GM23338 (cell line): ENCODE results near the gene VWCE. TPM values are rescaled to one million over a fixed set of nuclear protein-coding genes. Genes with fewer than 3 reads are reported as not detected.

Experiments
- ATAC-seq: fragments of 200-7000 bp; cut with Tn5 transposase; 3 replicates; pipeline ENCODE4 v1.9.1; 2020
- DNase-seq: peaks from one replicate; pipeline ENCODE4 v3.0.0-alpha.2; 2015; ENCODE audit warnings: low spot score
- H2AFZ ChIP-seq: fragments of 200-600 bp; sonication (generic); 2 replicates; pipeline ENCODE4 v1.8.0; 2016; ENCODE audit warnings: antibody characterized with exemption, mild to moderate bottlenecking, moderate library complexity
- H3F3A ChIP-seq: fragments of 200-600 bp; sonication (generic); replicated peaks from 2 replicates; pipeline ENCODE4 v1.8.0; 2017; ENCODE audit warnings: antibody characterized with exemption, mixed run types, low read depth
- H3K27ac ChIP-seq: fragments of 200-600 bp; sonication (generic); 2 replicates; pipeline ENCODE4 v1.6.1; 2016; ENCODE audit warnings: low read depth
- H3K27me3 ChIP-seq: fragments of 200-600 bp; sonication (generic); 2 replicates; pipeline ENCODE4 v1.8.0; 2016; ENCODE audit warnings: mild to moderate bottlenecking, mixed run types, moderate library complexity; ENCODE audit not compliant: insufficient read depth
- H3K36me3 ChIP-seq: fragments of 200-600 bp; sonication (generic); 2 replicates; pipeline ENCODE4 v1.8.0; 2016; ENCODE audit warnings: mild to moderate bottlenecking; ENCODE audit not compliant: insufficient read depth
- H3K4me1 ChIP-seq: fragments of 200-600 bp; sonication (generic); 2 replicates; pipeline ENCODE4 v1.8.0; 2016; ENCODE audit warnings: mild to moderate bottlenecking, moderate library complexity; ENCODE audit not compliant: insufficient read depth
- H3K4me2 ChIP-seq: fragments of 200-600 bp; sonication (generic); 2 replicates; pipeline ENCODE4 v1.7.1; 2017; ENCODE audit warnings: mixed run types
- H3K4me3 ChIP-seq: fragments of 200-600 bp; sonication (generic); 2 replicates; pipeline ENCODE4 v1.6.1; 2016; ENCODE audit warnings: mixed run types
- H3K79me2 ChIP-seq: fragments of 200-600 bp; sonication (generic); replicated peaks from 2 replicates; pipeline ENCODE4 v1.8.0; 2017; ENCODE audit warnings: mild to moderate bottlenecking; ENCODE audit not compliant: insufficient read depth
- H3K9me2 ChIP-seq: fragments of 200-600 bp; sonication (generic); 2 replicates; pipeline ENCODE4 v1.8.0; 2017; ENCODE audit not compliant: insufficient read depth
- H4K20me1 ChIP-seq: fragments of 200-600 bp; sonication (generic); replicated peaks from 2 replicates; pipeline ENCODE4 v1.8.0; 2017; ENCODE audit warnings: mild to moderate bottlenecking; ENCODE audit not compliant: insufficient read depth
- H3K27ac Mint-ChIP-seq: 2 replicates; pipeline ENCODE4 v1.8.0; 2020; ENCODE audit warnings: inconsistent platforms, mild to moderate bottlenecking, moderate library complexity, mixed read lengths
- H3K27me3 Mint-ChIP-seq: 3 replicates; pipeline ENCODE4 v1.8.0; 2022; ENCODE audit warnings: low read depth, mild to moderate bottlenecking, moderate library complexity, mixed read lengths, inconsistent platforms; ENCODE audit not compliant: insufficient read depth, poor library complexity
- H3K36me3 Mint-ChIP-seq: 3 replicates; pipeline ENCODE4 v1.8.0; 2021; ENCODE audit warnings: low read depth, mild to moderate bottlenecking, inconsistent platforms, moderate library complexity, mixed read lengths
- H3K4me1 Mint-ChIP-seq: 3 replicates; pipeline ENCODE4 v1.8.0; 2020; ENCODE audit warnings: mild to moderate bottlenecking, inconsistent platforms, mixed read lengths
- H3K4me3 Mint-ChIP-seq: 3 replicates; pipeline ENCODE4 v1.8.0; 2021; ENCODE audit warnings: moderate library complexity, mild to moderate bottlenecking, inconsistent platforms, mixed read lengths
- H3K9me3 Mint-ChIP-seq: 3 replicates; pipeline ENCODE4 v1.8.0; 2020; ENCODE audit warnings: moderate library complexity, mild to moderate bottlenecking, inconsistent platforms, mixed read lengths
- CREB1 ChIP-seq: fragments of 250-450 bp; sonication (Bioruptor Pico); IDR thresholded peaks from 2 replicates; pipeline ENCODE4 v1.5.0; 2020; ENCODE audit warnings: low read depth, mild to moderate bottlenecking, moderate library complexity
- EZH2phosphoT487 ChIP-seq: fragments of 200-600 bp; sonication (generic); IDR thresholded peaks from one replicate; pipeline ENCODE4 v1.8.1; 2018; ENCODE audit warnings: antibody characterized with exemption; ENCODE audit not compliant: unreplicated experiment
- JUNB ChIP-seq: IDR thresholded peaks from one replicate; pipeline ENCODE4 v1.6.1; 2016; ENCODE audit warnings: antibody characterized with exemption; ENCODE audit not compliant: unreplicated experiment
- POLR2AphosphoS5 ChIP-seq: IDR thresholded peaks from 2 replicates; pipeline ENCODE4 v1.6.1; 2016; ENCODE audit warnings: antibody characterized with exemption, low read depth
- REST ChIP-seq: IDR thresholded peaks from one replicate; pipeline ENCODE4 v1.6.1; 2018; ENCODE audit warnings: antibody characterized with exemption; ENCODE audit not compliant: unreplicated experiment
- polyA plus RNA-seq: library from polyadenylated mRNA; unstranded; fragments of >200 nt; fragmentation: Nextera tagmentation; extraction: Ambion mirVana; gene quantifications from 2 replicates; pipeline ENCODE4 v1.2.1, GENCODE V29; 2016
- total RNA-seq: library from RNA; depleted of rRNA; stranded (reverse); fragments of >200 nt; shearing (Covaris generic); gene quantifications from 2 replicates; pipeline ENCODE4 v1.2.3, GENCODE V29; 2014
- TF ChIP-seq, protein P1 (sequence below): IDR thresholded peaks from 2 replicates; pipeline ENCODE4 v1.6.1; 2016; ENCODE audit warnings: antibody characterized with exemption

VWCE gene
- total and polyA plus RNA-seq, 2 experiments from 2014 or later = 9.9 to 16.9 TPM

DNA sequence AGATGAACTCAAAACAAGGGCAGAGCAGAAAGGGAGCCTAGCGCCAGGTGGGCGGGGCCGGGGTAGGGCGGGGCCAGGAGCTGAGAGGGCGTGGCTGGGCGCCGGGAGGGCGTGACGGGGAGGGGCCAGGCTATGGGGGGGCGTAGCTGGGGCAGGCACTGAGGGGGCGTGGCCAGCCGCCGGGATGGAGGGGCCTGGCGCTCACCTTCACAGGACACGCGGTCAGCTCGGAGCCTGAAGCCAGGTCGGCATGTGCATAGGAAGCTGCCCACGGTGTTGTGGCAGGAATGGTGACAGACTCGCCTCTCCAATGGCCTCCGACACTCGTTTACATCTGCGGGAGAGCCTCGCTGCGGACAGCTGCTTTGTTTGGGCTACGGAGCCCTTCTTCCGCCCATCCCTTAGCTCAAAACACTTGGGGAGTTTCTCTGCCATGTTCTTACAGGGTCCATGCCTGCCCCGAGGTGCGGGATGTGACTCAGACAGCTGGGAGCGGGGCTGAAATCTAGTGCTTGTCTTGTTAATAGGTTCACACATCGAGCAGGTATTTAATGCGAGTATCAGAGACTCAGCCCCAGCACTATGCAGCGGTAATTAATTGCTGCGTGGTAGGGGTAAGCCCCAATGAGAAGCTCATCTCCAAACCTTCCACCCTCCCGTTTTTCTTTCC is 13.4 kb downstream of the VWCE start:
- Histone ChIP-seq H3K4me3 (no peak overlapping the region), H3K4me1 (peaks cover 8% of the 10 kb centered on the region; the same call in 1 of the 2 replicates), H3K27ac (peak overlapping the region; percentile 15; the same call in 1 of the 2 replicates), H3K9me2 (no peaks in the 10 kb centered on the region), H3K79me2 (no peaks in the 10 kb centered on the region), H3K36me3 (peaks cover 12% of the 10 kb centered on the region; the same call in 1 of the 2 replicates), H2AFZ (no peak overlapping the region), H3F3A (peaks cover 12% of the 10 kb centered on the region; the same call in 1 of the 2 replicates), H3K4me2 (peak overlapping the region; percentile 61), H4K20me1 (no peaks in the 10 kb centered on the region; the same call in 1 of the 2 replicates), H3K27me3 (no peaks in the 10 kb centered on the region)
- Mint-ChIP-seq H3K27ac (no peak overlapping the region), H3K27me3 (peaks cover 7% of the 10 kb centered on the region), H3K4me1 (peaks cover 32% of the 10 kb centered on the region), H3K36me3 (peaks cover 54% of the 10 kb centered on the region), H3K9me3 (no peaks in the 10 kb centered on the region), H3K4me3 (peak overlapping the region; percentile 57)
- DNase-seq (peak; percentile 93), ATAC-seq (peak; percentile 93)
- TF ChIP-seq REST (no peak), POLR2AphosphoS5 (peak; percentile 54)

GRCh38 chr11:61280883-61281580 is 14.1 kb downstream of the VWCE start:
- Histone ChIP-seq H3K9me2 (no peaks in the 10 kb centered on the region), H3K27me3 (no peaks in the 10 kb centered on the region), H3K27ac (no peak overlapping the region), H4K20me1 (no peaks in the 10 kb centered on the region; the same call in 1 of the 2 replicates), H3K4me1 (peaks cover 8% of the 10 kb centered on the region; the same call in 1 of the 2 replicates), H2AFZ (no peak overlapping the region), H3K4me3 (no peak overlapping the region), H3K4me2 (no peak overlapping the region), H3K36me3 (peaks cover 12% of the 10 kb centered on the region; the same call in 1 of the 2 replicates), H3F3A (peaks cover 12% of the 10 kb centered on the region; the same call in 1 of the 2 replicates), H3K79me2 (no peaks in the 10 kb centered on the region)
- Mint-ChIP-seq H3K4me3 (peak overlapping the region; percentile 30; the same call in 1 of the 3 replicates), H3K27ac (no peak overlapping the region), H3K4me1 (peaks cover 32% of the 10 kb centered on the region), H3K9me3 (no peaks in the 10 kb centered on the region), H3K27me3 (peaks cover 7% of the 10 kb centered on the region), H3K36me3 (peaks cover 50% of the 10 kb centered on the region)
- no peak for DNase-seq
- no peak for ATAC-seq
- TF ChIP-seq CREB1 (no peak), POLR2AphosphoS5 (no peak), JUNB (no peak), EZH2phosphoT487 (no peak), REST (no peak)
- TF ChIP-seq, protein P1, sequence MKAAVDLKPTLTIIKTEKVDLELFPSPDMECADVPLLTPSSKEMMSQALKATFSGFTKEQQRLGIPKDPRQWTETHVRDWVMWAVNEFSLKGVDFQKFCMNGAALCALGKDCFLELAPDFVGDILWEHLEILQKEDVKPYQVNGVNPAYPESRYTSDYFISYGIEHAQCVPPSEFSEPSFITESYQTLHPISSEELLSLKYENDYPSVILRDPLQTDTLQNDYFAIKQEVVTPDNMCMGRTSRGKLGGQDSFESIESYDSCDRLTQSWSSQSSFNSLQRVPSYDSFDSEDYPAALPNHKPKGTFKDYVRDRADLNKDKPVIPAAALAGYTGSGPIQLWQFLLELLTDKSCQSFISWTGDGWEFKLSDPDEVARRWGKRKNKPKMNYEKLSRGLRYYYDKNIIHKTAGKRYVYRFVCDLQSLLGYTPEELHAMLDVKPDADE = no peak
